Stomach (tissue), 9 donors: Measurements from ENCODE around the gene TFEB. TPM values are rescaled to one million over a fixed set of nuclear protein-coding genes. Genes with fewer than 3 reads are reported as not detected.

ENCODE experiments used
- DNase-seq, 2 donors: peaks; one replicate each; pipeline versions ENCODE4 v3.0.0 to v3.0.0-alpha.2; 2013 to 2019
- H3K27ac ChIP-seq, 5 donors: fragments of 200-600 bp in 4 of 5; sonication (generic) in 4 of 5; one replicate each; pipeline ENCODE4 v1.5.1; 2013 to 2019; ENCODE audit warnings: mild to moderate bottlenecking in 1 of 5, moderate library complexity in 1 of 5
- H3K27me3 ChIP-seq, 3 donors: fragments of 200-600 bp; sonication (generic); one replicate each; pipeline ENCODE4 v1.5.1; 2017 to 2019; ENCODE audit warnings: mixed run types in 1 of 3
- H3K36me3 ChIP-seq, 4 donors: fragments of 200-600 bp; sonication (generic); 1 replicate in 3 of 4; 2 replicates in 1 of 4; pipeline ENCODE4 v1.5.1; 2016 to 2019
- H3K4me1 ChIP-seq, 4 donors: fragments of 200-600 bp; sonication (generic); one replicate each; pipeline ENCODE4 v1.5.1; 2016 to 2019
- H3K4me3 ChIP-seq, 4 donors: fragments of 200-600 bp; sonication (generic) in 3 of 4; one replicate each; pipeline ENCODE4 v1.5.1; 2016 to 2019; ENCODE audit warnings: mild to moderate bottlenecking in 1 of 4
- H3K9me3 ChIP-seq, 4 donors: fragments of 200-600 bp; sonication (generic); one replicate each; pipeline ENCODE4 v1.5.1; 2016 to 2019
- CTCF ChIP-seq, 7 experiments: fragments of 450-650 bp in 4 of 7; fragments of 200-600 bp in 3 of 7; sonication (generic) in 3 of 7; IDR thresholded peaks; one replicate each; pipeline ENCODE4 v1.5.1; 2016 to 2019; ENCODE audit warnings: antibody characterized with exemption in 7 of 7, control low read depth in 2 of 7, mild to moderate bottlenecking in 1 of 7
- EP300 ChIP-seq: sonication (generic); formaldehyde crosslinking; IDR thresholded peaks from one replicate; pipeline ENCODE4 v1.6.1; 2017; ENCODE audit warnings: antibody characterized with exemption
- POLR2A ChIP-seq, 4 donors: fragments of 450-650 bp; IDR thresholded peaks; one replicate each; pipeline ENCODE4 v1.6.1; 2016; ENCODE audit warnings: antibody characterized with exemption in 4 of 4, control low read depth in 2 of 4, mild to moderate bottlenecking in 1 of 4, moderate library complexity in 1 of 4
- POLR2AphosphoS5 ChIP-seq, 3 donors: sonication (generic); formaldehyde crosslinking; IDR thresholded peaks; one replicate each; pipeline ENCODE4 v1.6.1; 2016; ENCODE audit warnings: antibody characterized with exemption in 3 of 3
- WGBS, 5 donors: extraction: QIAGEN DNeasy Blood & Tissue Kit in 3 of 5; methylation state at CpG; one replicate each; pipeline versions ENCODE4 v1.1.5 to v1.1.7; 2013 to 2018; 5-methylcytosine and 5-hydroxymethylcytosine counted together
- intact Hi-C: fragments of 100-400 bp; cut with DNase I; formaldehyde crosslinking; loops from one replicate; pipeline ENCODE4 v1.15.1; 2023; ENCODE audit warnings: low total_unique reads
- polyA plus RNA-seq, 3 donors: library from polyadenylated mRNA; stranded (reverse); fragments of 200-250 nt; gene quantifications; one replicate each; pipeline ENCODE4 v1.2.3, GENCODE V29; 2013
- total RNA-seq, 5 donors: library from RNA; depleted of rRNA; stranded (reverse); fragments of >200 nt; gene quantifications; one replicate each; pipeline versions ENCODE4 v1.1.0 to v1.2.3, GENCODE V29; 2014 to 2016
- donor health status: healthy with polysubstance abuse.
- donor health status: Bipolar disorder and iron deficiency.
- donor health status: healthy.

The TFEB gene
- total and polyA plus RNA-seq, 8 donors, result 6.4 to 130 (median 13.5) TPM

GRCh38 chr6:41642960-41643898, 92.2 kb downstream of the TFEB start:
- Histone ChIP-seq H3K36me3 (peaks cover 0 to 8% (median 0%) of the 10 kb centered on the region in 4 donors), H3K27ac (no peak overlapping the region), H3K4me3 (no peak overlapping the region), H3K27me3 (peaks cover 0 to 44% (median 12%) of the 10 kb centered on the region in 3 donors), H3K9me3 (no peaks in the 10 kb centered on the region), H3K4me1 (peaks cover 7 to 16% (median 11%) of the 10 kb centered on the region in 4 donors)
- no peak for DNase-seq
- TF ChIP-seq CTCF (IDR thresholded peaks at IDR 0.05) (no peak), POLR2AphosphoS5 (IDR thresholded peaks at IDR 0.05) (no peak), EP300 (no peak), POLR2A (IDR thresholded peaks at IDR 0.05) (no peak)
- intact Hi-C loops, result no loop called here
- WGBS, 5 donors, result 73 to 80% (median 77%) methylated on average over 10 of the region's 10 CpGs

- Histone ChIP-seq H3K27ac (no peak overlapping the region), H3K9me3 (no peaks in the 10 kb centered on the region), H3K4me1 (peaks cover 16 to 25% (median 20%) of the 10 kb centered on the region in 4 donors), H3K36me3 (peaks cover 0 to 5% (median 0%) of the 10 kb centered on the region in 4 donors), H3K4me3 (no peak overlapping the region), H3K27me3 (peaks cover 2 to 48% (median 21%) of the 10 kb centered on the region in 3 donors)
- intact Hi-C loops, result no loop called here
- DNase-seq, result no peak
- TF ChIP-seq EP300 (no peak), POLR2AphosphoS5 (IDR thresholded peaks at IDR 0.05) (no peak), POLR2A (IDR thresholded peaks at IDR 0.05) (no peak), CTCF (IDR thresholded peaks at IDR 0.05) (no peak)
- 71 to 81% (median 76%) methylated on average over 11 of the region's 11 CpGs for WGBS, 5 donors
These were observed 93.1 kb downstream of the TFEB start for GRCh38 chr6:41642090-41642959.

GRCh38 chr6:41641352-41641925, 94.0 kb downstream of the TFEB start:
- Histone ChIP-seq H3K4me3 (no peak overlapping the region), H3K9me3 (no peaks in the 10 kb centered on the region), H3K4me1 (peaks cover 24 to 34% (median 28%) of the 10 kb centered on the region in 4 donors), H3K27ac (no peak overlapping the region), H3K27me3 (peaks cover 7 to 56% (median 28%) of the 10 kb centered on the region in 3 donors), H3K36me3 (no peaks in the 10 kb centered on the region)
- 83 to 97% (median 93%) methylated on average over 9 of the region's 9 CpGs for whole genome bisulfite sequencing, 5 donors
- DNase-seq, result no peak
- TF ChIP-seq EP300, result no peak
- TF ChIP-seq POLR2A (IDR thresholded peaks at IDR 0.05), result no peak
- no peak for TF ChIP-seq POLR2AphosphoS5 (IDR thresholded peaks at IDR 0.05)
- no peak for TF ChIP-seq CTCF (IDR thresholded peaks at IDR 0.05)
- intact Hi-C loops, result no loop called here

GRCh38 chr6:41640426-41640825, 95.0 kb downstream of the TFEB start:
- Histone ChIP-seq H3K27me3 (peaks cover 7 to 55% (median 28%) of the 10 kb centered on the region in 3 donors), H3K27ac (no peak overlapping the region)
- 89 to 97% (median 91%) methylated on average over 5 to 7 of the region's 7 CpGs; no CpG with 5 or more reads in 1 of the 5 donors for WGBS, 5 donors

More at GRCh38 chr6:41640426-41640825, 95.0 kb downstream of the TFEB start:
- no peak overlapping the region for H3K4me3 ChIP-seq
- no peak for TF ChIP-seq POLR2A (IDR thresholded peaks at IDR 0.05)
- no peak for TF ChIP-seq CTCF (IDR thresholded peaks at IDR 0.05)
- TF ChIP-seq EP300, result no peak
- TF ChIP-seq POLR2AphosphoS5 (IDR thresholded peaks at IDR 0.05), result no peak
- no peak for DNase-seq
- intact Hi-C loops, result no loop called here
- H3K4me1 ChIP-seq, result peaks cover 24 to 34% (median 29%) of the 10 kb centered on the region in 4 donors
- no peaks in the 10 kb centered on the region for H3K36me3 ChIP-seq
- H3K9me3 ChIP-seq, result no peaks in the 10 kb centered on the region
